Hindlimb muscle (tissue), 1 donor: ENCODE data around the gene SAP30L. TPM values are rescaled to one million over a fixed set of nuclear protein-coding genes. Genes with fewer than 3 reads are reported as not detected.

Experiments
- DNase-seq: peaks from one replicate; pipeline ENCODE4 v3.0.0-alpha.2; 2013
- polyA plus RNA-seq: library from polyadenylated mRNA; unstranded; fragments of 120-200 nt; gene quantifications from one replicate; pipeline ENCODE4 v1.2.1, GENCODE V29; 2013; ENCODE audit not compliant: insufficient read length

SAP30L gene, protein sequence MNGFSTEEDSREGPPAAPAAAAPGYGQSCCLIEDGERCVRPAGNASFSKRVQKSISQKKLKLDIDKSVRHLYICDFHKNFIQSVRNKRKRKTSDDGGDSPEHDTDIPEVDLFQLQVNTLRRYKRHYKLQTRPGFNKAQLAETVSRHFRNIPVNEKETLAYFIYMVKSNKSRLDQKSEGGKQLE
- 24.0 TPM for polyA plus RNA-seq

DNA sequence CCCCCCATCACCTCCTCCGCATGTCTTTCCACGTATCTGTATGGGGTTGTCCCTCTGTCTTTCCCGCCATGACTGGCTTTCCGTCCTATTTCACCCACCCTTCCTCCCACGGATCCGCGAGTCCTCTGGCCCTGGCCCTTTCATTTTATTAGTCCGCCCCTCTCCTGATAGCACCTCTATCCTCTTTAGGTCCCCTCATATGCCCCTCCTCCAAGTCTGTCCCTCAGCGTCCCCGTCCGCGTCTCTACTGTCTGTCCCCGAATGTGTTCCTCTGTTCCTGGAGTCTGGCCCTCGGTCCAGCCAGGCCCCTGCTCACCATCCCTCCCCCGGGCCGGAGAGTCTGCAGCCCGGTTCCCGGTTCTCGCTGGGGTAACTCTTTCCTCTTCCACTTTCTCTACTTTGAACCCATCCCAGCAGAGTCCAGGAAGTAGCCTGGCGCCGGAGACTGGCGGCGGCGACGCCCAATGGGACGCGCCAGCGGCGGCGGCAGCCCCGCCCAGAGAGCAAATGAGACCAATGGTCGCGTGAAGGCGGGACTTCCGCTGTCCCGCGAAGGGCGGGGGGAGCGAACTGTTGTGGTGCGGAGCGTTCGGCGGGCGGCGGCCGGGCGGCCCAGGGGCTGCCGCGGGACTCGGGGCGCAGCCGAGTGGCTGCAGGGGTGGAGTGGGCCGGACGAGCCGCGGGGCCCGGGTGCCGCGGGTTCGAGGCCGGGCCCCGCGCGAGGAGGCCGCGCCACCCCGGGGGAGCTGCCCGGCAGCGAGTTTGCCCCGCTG, at the start of gene SAP30L:
Gene SAP30L, plus strand, starts transcription at position 576 of the 773 bp plus-strand sequence. CDS start 608 bp downstream, outside the sequence.
- peak; percentile 97 for DNase-seq

DNA sequence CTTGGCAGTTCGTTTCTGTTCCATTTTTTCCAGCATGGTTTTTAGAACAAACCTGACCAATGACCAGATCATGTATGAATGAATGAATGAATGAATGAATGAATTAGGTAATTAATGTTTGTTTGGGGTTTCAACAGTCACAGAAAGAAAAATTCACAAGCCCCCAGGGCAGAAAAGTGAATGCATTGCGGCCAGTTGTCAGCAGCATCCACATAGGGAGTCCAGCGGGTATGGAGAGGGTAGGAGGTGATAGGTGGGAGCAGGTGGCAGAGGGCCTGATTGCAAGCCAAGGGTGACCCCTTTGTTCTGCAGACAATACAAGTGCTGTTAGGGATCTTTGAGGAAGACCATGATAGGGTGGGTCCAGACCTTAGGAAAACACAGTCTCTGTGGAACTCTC, 49.7 kb upstream of the SAP30L start:
- DNase-seq: no peak

DNA sequence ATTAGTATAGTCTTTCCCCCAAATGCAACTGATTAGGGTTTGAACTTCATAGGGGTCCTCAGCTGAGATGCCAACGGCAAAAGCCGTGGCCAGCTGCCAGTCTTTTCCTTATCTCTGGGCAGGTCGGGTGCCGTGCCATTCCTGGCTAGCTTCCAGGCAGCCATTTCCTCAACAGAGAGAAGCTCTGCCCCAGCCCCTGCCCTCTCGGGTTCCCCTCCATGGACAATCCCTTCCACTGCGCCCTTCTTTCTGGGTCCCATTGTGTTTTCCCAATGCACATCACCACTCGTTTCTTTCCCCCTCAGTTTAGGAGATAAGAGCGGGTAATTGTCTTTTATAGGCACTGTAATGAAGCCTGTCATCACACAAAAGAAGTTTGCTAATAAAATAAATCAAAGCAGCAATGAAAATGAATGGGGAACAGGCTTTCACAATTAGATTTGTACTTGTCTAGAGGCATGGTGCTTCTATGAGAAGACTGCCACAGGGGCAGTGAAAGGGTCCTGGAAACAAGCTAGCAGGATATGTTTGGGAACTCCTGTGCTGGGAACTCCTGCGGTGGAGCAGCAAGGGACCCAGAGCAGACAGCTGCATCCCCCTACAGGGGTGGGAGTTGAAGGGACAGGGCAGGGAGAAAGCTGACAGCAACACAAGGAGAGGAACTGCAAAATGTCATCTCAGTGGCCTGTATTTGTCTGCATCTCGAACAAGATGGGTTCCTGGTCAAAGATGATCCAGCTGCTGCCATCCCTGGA, 48.0 kb upstream of the SAP30L start:
- no peak for DNase-seq

- no peak for DNase-seq
These were observed 45.1 kb upstream of the SAP30L start for GRCh38 chr5:154400678-154401077.

GRCh38 chr5:154401355-154401754, 44.4 kb upstream of the SAP30L start:
- no peak for DNase-seq

GRCh38 chr5:154401931-154402330, 43.9 kb upstream of the SAP30L start:
- DNase-seq: no peak

GRCh38 chr5:154402611-154403010, 43.2 kb upstream of the SAP30L start:
- no peak for DNase-seq

DNA sequence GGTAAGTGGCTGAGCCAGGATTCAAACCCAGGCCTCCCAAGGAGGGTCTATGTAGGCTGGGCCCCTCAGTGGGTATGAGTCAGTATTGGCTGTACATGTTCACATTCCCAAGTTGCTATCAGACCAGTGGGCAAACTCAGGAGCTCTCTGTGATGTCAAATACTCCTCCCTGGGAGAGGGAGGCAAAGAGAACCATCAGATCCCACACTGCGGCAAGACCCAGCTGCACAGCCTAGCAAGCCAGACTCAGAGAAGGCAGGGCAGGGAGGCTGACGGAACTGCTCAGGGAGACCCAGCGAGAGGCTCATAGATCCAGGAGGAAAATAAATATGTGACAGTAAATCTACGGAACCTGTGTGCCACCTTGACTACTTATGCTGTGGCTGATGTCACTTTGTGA, 42.6 kb upstream of the SAP30L start:
- DNase-seq: no peak

DNA sequence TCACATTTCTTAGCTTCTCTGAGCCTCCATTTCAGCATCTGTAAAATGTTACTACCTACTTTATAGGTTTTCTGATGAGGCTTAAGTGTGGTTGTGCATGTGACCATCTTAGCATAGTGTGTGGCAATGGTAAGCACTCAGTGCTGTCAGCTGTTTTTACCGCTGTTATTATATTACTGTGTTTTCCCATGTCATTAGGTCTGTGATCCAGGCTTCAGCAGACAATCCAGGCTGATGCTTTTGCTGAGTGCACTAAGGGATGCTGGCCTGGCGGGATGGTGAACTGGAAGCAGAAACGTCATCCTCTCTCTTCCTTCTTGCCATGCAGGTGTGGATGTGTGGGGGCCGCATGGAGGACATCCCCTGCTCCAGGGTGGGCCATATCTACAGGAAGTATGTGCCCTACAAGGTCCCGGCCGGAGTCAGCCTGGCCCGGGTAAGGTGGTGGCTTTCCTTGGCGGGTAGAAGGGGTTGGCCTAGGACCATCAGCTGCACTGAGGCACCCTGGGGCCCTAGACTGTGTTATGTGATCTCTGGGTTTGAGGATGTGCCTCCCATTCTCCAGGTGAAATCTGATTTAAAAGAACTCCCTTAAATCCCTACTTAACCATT, 41.9 kb upstream of the SAP30L start:
- DNase-seq: no peak

GRCh38 chr5:154405078-154405792, 40.6 kb upstream of the SAP30L start:
- DNase-seq: peak; percentile 81

- no peak for DNase-seq
These were observed 39.6 kb upstream of the SAP30L start for GRCh38 chr5:154406231-154406630.

DNA sequence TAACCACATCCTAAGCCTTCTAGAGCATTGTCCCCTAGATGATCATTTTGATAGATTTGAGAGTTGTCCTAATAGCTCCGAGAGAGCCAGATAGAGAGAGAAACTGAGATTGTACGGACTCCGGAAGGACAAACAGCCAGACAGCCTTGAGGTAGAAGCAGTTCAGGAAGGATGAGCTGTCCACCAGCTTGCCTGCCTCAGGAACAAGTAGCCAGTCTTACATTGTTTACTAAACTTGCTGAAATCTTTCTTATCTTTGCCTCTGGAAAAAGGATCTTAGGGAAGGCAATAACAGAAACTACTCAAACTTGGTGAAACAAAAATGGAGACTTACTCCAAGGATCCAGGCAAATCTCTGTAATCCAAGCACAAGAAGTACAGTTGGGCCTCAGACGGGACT, 39.0 kb upstream of the SAP30L start:
- no peak for DNase-seq

- DNase-seq: no peak
These were observed 37.0 kb upstream of the SAP30L start for GRCh38 chr5:154408811-154409210.

DNA sequence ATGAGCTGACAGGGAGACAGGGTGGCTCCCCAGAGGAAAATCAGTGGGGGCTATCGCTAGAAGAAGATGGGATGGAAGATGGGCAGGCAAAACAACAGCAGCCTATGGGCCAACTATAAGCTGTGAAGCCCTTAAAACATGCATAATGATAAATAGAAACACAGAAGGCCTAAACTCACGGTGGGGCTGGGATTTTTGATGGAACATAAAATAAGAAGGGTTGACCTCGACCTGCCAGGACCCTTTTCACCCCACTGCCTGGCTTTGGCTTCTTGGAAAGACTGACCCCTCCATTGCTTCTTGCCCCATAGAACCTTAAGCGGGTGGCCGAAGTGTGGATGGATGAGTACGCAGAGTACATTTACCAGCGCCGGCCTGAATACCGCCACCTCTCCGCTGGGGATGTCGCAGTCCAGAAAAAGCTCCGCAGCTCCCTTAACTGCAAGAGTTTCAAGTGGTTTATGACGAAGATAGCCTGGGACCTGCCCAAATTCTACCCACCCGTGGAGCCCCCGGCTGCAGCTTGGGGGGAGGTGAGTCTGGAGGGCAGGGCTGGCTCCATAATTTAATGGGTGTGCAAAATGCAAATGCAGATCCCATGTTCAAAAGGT, 36.5 kb upstream of the SAP30L start:
- no peak for DNase-seq

- no peak for DNase-seq
These were observed 35.8 kb upstream of the SAP30L start for GRCh38 chr5:154410008-154410407.

GRCh38 chr5:154410786-154411185, 35.0 kb upstream of the SAP30L start:
- DNase-seq: no peak

- DNase-seq: no peak
These were observed 34.5 kb upstream of the SAP30L start for GRCh38 chr5:154411338-154411737.

DNA sequence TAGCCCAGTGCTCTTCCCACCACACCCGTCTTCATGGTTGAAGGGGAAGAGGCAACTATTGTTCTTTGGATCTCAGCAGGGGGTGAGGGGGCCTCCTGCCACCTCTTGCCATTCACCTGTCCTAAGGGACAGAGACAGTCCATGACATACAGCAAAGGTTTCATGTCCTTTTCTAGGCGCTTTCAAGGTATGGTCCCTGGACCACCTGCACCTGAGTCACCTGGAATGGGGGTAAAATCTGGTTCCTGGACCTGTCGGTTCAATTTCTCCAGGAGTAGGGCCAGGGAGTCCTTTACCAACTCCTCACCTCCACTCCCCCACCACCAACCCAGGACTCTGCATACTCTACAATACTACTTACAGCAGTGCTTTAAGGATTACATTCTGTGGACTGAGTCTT, 33.5 kb upstream of the SAP30L start:
- DNase-seq: no peak

DNA sequence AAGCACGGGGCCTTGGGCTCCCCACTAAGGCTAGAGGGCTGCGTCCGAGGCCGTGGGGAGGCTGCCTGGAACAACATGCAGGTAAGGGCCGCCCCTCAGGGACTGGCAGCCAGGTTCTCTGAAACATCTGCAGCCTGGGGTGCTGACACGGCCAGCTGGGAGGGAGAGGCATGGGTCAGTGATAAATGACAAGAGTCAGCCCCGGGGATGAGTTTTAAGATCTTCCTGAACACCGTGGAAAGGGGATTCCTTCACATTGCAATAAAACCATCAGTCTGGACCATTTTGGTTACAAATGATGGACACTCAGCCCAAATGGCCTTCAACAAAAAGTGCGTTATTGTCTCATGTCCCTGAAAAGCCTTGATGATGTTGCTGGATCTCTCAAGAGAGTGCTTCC, 32.9 kb upstream of the SAP30L start:
- no peak for DNase-seq

DNA sequence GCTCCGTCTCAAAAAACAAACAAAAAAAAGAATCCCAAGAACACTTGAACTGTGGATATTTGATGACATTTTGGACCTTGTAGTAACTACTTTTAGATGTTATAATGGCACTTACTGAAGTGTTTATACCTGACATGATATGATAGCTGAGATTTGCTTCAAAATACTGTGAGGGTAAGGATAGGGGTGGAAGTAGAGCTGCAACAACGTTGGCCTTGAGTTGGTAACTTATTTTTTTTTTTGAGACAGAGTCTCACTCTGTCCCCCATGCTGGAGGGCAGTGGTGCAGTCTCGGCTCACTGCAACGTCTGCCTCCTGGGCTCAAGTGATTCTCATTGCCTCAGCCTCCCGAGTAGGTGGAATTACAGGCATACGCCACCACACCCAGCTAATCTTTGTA, 30.7 kb upstream of the SAP30L start:
- no peak for DNase-seq

GRCh38 chr5:154418344-154418820, 27.4 kb upstream of the SAP30L start:
- no peak for DNase-seq

DNA sequence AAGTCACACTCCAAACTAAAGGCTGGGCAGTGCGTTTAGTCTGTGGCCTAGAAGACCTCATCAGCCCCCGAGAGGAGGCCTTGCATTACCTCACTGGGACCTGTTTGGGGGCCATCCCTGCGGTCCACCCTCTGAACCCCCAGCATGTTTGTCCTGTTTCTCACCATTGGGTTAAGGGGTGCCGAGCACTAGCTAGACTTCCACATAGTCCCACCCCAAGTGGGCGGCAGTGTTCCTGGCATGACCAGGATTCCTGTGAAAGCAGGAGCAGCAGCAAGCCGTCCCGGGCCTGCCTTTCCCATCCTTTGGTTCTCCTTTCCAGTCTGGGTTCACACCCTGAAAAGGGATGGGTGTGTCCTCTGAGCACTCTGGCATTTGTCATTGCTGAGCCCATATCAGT, 26.6 kb upstream of the SAP30L start:
- no peak for DNase-seq
